Lower leg skin (tissue), 3 donors: ENCODE measurements around the gene TMEM218.

ENCODE experiments used
- POLR2A ChIP-seq, 2 donors: fragments of 450-650 bp; IDR thresholded peaks; one replicate each; pipeline ENCODE4 v1.6.1; 2016 to 2017; ENCODE audit warnings: antibody characterized with exemption in 2 of 2, mild to moderate bottlenecking in 1 of 2, moderate library complexity in 1 of 2
- TF ChIP-seq, protein P1 (sequence below), 3 donors: fragments of 450-650 bp; IDR thresholded peaks; one replicate each; pipeline ENCODE4 v1.5.1; 2016; ENCODE audit warnings: antibody characterized with exemption in 3 of 3, mild to moderate bottlenecking in 3 of 3, moderate library complexity in 2 of 3

DNA sequence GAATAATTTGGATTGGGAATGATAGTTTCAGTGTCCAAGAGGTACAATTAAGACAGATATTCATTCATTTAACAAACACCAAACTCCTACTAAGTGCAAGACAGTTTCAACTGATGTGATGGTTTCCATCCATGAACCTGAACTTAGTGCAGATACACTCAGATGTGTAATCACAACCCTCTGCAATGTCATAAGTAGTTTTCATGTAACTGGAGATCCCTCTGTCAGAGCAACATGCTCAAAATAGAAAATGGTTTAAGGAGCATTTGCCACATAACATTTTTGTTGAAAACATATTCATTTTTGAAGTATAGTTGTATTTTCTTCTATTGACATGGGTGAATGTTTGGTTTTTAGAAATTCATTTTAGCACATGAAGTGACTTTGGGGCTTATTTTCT is 36.6 kb upstream of the TMEM218 start:
- TF ChIP-seq, protein P1, sequence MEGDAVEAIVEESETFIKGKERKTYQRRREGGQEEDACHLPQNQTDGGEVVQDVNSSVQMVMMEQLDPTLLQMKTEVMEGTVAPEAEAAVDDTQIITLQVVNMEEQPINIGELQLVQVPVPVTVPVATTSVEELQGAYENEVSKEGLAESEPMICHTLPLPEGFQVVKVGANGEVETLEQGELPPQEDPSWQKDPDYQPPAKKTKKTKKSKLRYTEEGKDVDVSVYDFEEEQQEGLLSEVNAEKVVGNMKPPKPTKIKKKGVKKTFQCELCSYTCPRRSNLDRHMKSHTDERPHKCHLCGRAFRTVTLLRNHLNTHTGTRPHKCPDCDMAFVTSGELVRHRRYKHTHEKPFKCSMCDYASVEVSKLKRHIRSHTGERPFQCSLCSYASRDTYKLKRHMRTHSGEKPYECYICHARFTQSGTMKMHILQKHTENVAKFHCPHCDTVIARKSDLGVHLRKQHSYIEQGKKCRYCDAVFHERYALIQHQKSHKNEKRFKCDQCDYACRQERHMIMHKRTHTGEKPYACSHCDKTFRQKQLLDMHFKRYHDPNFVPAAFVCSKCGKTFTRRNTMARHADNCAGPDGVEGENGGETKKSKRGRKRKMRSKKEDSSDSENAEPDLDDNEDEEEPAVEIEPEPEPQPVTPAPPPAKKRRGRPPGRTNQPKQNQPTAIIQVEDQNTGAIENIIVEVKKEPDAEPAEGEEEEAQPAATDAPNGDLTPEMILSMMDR (IDR thresholded peaks at IDR 0.05) = no peak
- TF ChIP-seq POLR2A (IDR thresholded peaks at IDR 0.05) = no peak
